Common myeloid progenitor, CD34-positive (primary cell): ENCODE data around the gene OR2V1.

ENCODE experiments used
- CTCF ChIA-PET: fragments of 350-600 bp; sonication (Branson Sonifier 250); formaldehyde crosslinking; loops from one replicate; lab custom pipeline; 2021; ENCODE audit warnings: antibody characterized with exemption; lab: Charles Lee
- POLR2A ChIA-PET: fragments of 350-600 bp; sonication (Branson Sonifier 250); formaldehyde crosslinking; loops from one replicate; lab custom pipeline; 2021; ENCODE audit warnings: antibody characterized with exemption; lab: Charles Lee
- DNase-seq, 3 donors: peaks; one replicate each; pipeline versions ENCODE4 v3.0.0 to v3.0.0-alpha.2; 2013
- H3K27ac ChIP-seq, 2 experiments: 1 replicate in 1 of 2; 2 replicates in 1 of 2; pipeline ENCODE4 v1.7.0; 2013; ENCODE audit warnings: inconsistent platforms in 2 of 2, low read length in 2 of 2, mild to moderate bottlenecking in 2 of 2, low read depth in 1 of 2, moderate library complexity in 1 of 2; ENCODE audit not compliant: severe bottlenecking in 2 of 2, insufficient read depth in 1 of 2, poor library complexity in 1 of 2
- H3K27me3 ChIP-seq, 5 experiments: replicated peaks in 2 of 5; 1 replicate in 3 of 5; 2 replicates in 2 of 5; pipeline versions ENCODE4 v1.6.1 to v1.7.0; 2013; ENCODE audit warnings: low read length in 4 of 5, mild to moderate bottlenecking in 2 of 5, moderate library complexity in 2 of 5, inconsistent platforms in 1 of 5; ENCODE audit not compliant: insufficient read depth in 5 of 5, control insufficient read depth in 4 of 5
- H3K36me3 ChIP-seq, 4 experiments: 1 replicate in 2 of 4; 2 replicates in 2 of 4; pipeline versions ENCODE4 v1.6.1 to v1.7.0; 2013; ENCODE audit warnings: low read length in 3 of 4, control low read depth in 1 of 4, mild to moderate bottlenecking in 1 of 4; ENCODE audit not compliant: control insufficient read depth in 4 of 4, insufficient read depth in 4 of 4
- H3K4me1 ChIP-seq, 4 experiments: 1 replicate in 3 of 4; 2 replicates in 1 of 4; pipeline versions ENCODE4 v1.6.1 to v1.7.1; 2013; ENCODE audit warnings: low read length in 3 of 4, mild to moderate bottlenecking in 3 of 4, control low read depth in 1 of 4, inconsistent platforms in 1 of 4, moderate library complexity in 1 of 4; ENCODE audit not compliant: control insufficient read depth in 4 of 4, insufficient read depth in 4 of 4; ENCODE audit errors: control extremely low read depth in 1 of 4
- H3K4me3 ChIP-seq, 7 experiments: 1 replicate in 4 of 7; 2 replicates in 3 of 7; pipeline versions ENCODE4 v1.5.1 to v1.7.0; 2013; ENCODE audit warnings: mild to moderate bottlenecking in 7 of 7, low read length in 6 of 7, moderate library complexity in 6 of 7, inconsistent platforms in 2 of 7, low read depth in 2 of 7, control low read depth in 1 of 7; ENCODE audit not compliant: insufficient read depth in 4 of 7, control insufficient read depth in 1 of 7; ENCODE audit errors: extremely low read depth in 1 of 7
- H3K9me3 ChIP-seq, 5 experiments: 1 replicate in 4 of 5; 2 replicates in 1 of 5; pipeline versions ENCODE4 v1.6.1 to v1.7.1; 2013; ENCODE audit warnings: low read length in 4 of 5, mild to moderate bottlenecking in 2 of 5, inconsistent platforms in 1 of 5, low read depth in 1 of 5, moderate library complexity in 1 of 5; ENCODE audit not compliant: control insufficient read depth in 4 of 5, insufficient read depth in 2 of 5; ENCODE audit errors: control extremely low read depth in 1 of 5
- WGBS: methylation state at CpG from one replicate; pipeline ENCODE4 v1.1.5; 2013; ENCODE audit not compliant: insufficient coverage; 5-methylcytosine and 5-hydroxymethylcytosine counted together

OR2V1 gene

GRCh38 chr5:181140766-181141165 lies 9.8 kb upstream of the OR2V1 start:
- DNase-seq = no peak
- Histone ChIP-seq H3K27me3 (peaks cover 0 to 7% (median 4%) of the 10 kb centered on the region in 5 experiments), H3K4me3 (no peak overlapping the region), H3K27ac (no peak overlapping the region), H3K9me3 (peaks cover 1 to 26% (median 5%) of the 10 kb centered on the region in 5 experiments), H3K4me1 (no peaks in the 10 kb centered on the region), H3K36me3 (no peaks in the 10 kb centered on the region)
- ChIA-PET CTCF (interaction anchor here (1.8 kb wide), 1 partner anchor 10 kb away, joined by 7 read pairs; no protein-coding TSS in a partner anchor), POLR2A (no interaction called here)
- 75% methylated on average over 2 of the region's 3 CpGs for WGBS

- Histone ChIP-seq H3K27me3 (peaks cover 0 to 11% (median 4%) of the 10 kb centered on the region in 5 experiments), H3K27ac (no peak overlapping the region), H3K4me3 (no peak overlapping the region), H3K9me3 (peaks cover 0 to 24% (median 3%) of the 10 kb centered on the region in 5 experiments), H3K36me3 (no peaks in the 10 kb centered on the region), H3K4me1 (no peaks in the 10 kb centered on the region)
- DNase-seq = no peak
- POLR2A ChIA-PET = no interaction called here
- WGBS = 47% methylated on average over 3 of the region's 5 CpGs
- CTCF ChIA-PET = no interaction called here
These were observed 7.3 kb upstream of the OR2V1 start for GRCh38 chr5:181138258-181138657.

- H3K27ac ChIP-seq = no peak overlapping the region
- H3K9me3 ChIP-seq = peaks cover 0 to 22% (median 3%) of the 10 kb centered on the region in 5 experiments
- CTCF ChIA-PET = no interaction called here
- DNase-seq = no peak
- H3K27me3 ChIP-seq = peaks cover 0 to 16% (median 2%) of the 10 kb centered on the region in 5 experiments
- POLR2A ChIA-PET = no interaction called here
- H3K4me3 ChIP-seq = no peak overlapping the region
- no peaks in the 10 kb centered on the region for H3K36me3 ChIP-seq
- no CpG with 5 or more reads among the region's 4 CpGs for WGBS
- H3K4me1 ChIP-seq = no peaks in the 10 kb centered on the region
These were observed 5.5 kb upstream of the OR2V1 start for GRCh38 chr5:181136361-181136955.

GRCh38 chr5:181134259-181134658 lies 3.3 kb upstream of the OR2V1 start:
- H3K4me1 ChIP-seq = no peaks in the 10 kb centered on the region
- WGBS = 80% methylated on average over 2 of the region's 6 CpGs
- ChIA-PET CTCF (interaction anchor here (0.8 kb wide), 1 partner anchor 51 kb away, joined by 3 read pairs; no protein-coding TSS in a partner anchor), POLR2A (interaction anchor here (0.6 kb wide), 1 partner anchor 365 kb away, joined by 3 read pairs; no protein-coding TSS in a partner anchor)
- H3K27ac ChIP-seq = no peak overlapping the region
- no peaks in the 10 kb centered on the region for H3K36me3 ChIP-seq
- DNase-seq = no peak
- peaks cover 0 to 36% (median 2%) of the 10 kb centered on the region in 5 experiments for H3K27me3 ChIP-seq
- no peak overlapping the region for H3K4me3 ChIP-seq
- peaks cover 0 to 14% (median 3%) of the 10 kb centered on the region in 5 experiments for H3K9me3 ChIP-seq

- POLR2A ChIA-PET = interaction anchor here (0.6 kb wide), 1 partner anchor 365 kb away, joined by 3 read pairs; no protein-coding TSS in a partner anchor
- Histone ChIP-seq H3K4me3 (no peak overlapping the region), H3K4me1 (no peaks in the 10 kb centered on the region), H3K27me3 (peaks cover 0 to 41% (median 2%) of the 10 kb centered on the region in 5 experiments), H3K36me3 (no peaks in the 10 kb centered on the region), H3K27ac (no peak overlapping the region), H3K9me3 (peaks cover 0 to 12% (median 3%) of the 10 kb centered on the region in 5 experiments)
- 62% methylated on average over 6 of the region's 10 CpGs for WGBS
- DNase-seq = peak; percentile 28 to 36 (median 33)
- CTCF ChIA-PET = interaction anchor here (0.8 kb wide), 1 partner anchor 51 kb away, joined by 3 read pairs; no protein-coding TSS in a partner anchor
These were observed 2.8 kb upstream of the OR2V1 start for GRCh38 chr5:181133610-181134231.

GRCh38 chr5:181133083-181133482 lies 2.1 kb upstream of the OR2V1 start:
- H3K4me1 ChIP-seq = no peaks in the 10 kb centered on the region
- H3K9me3 ChIP-seq = peaks cover 0 to 7% (median 0%) of the 10 kb centered on the region in 5 experiments
- no peak for DNase-seq
- H3K36me3 ChIP-seq = no peaks in the 10 kb centered on the region
- no peak overlapping the region for H3K4me3 ChIP-seq
- WGBS = no CpG with 5 or more reads among the region's 3 CpGs
- POLR2A ChIA-PET = no interaction called here
- no peak overlapping the region for H3K27ac ChIP-seq
- H3K27me3 ChIP-seq = peaks cover 0 to 47% (median 2%) of the 10 kb centered on the region in 5 experiments
- CTCF ChIA-PET = no interaction called here

GRCh38 chr5:181131514-181131913 lies 545 bp upstream of the OR2V1 start:
- no peaks in the 10 kb centered on the region for H3K4me1 ChIP-seq
- ChIA-PET POLR2A (no interaction called here), CTCF (interaction anchor here (1.3 kb wide), 1 partner anchor 347 kb away, joined by 3 read pairs; no protein-coding TSS in a partner anchor)
- WGBS = 75% methylated on average over 10 of the region's 11 CpGs
- H3K36me3 ChIP-seq = no peaks in the 10 kb centered on the region
- peaks cover 0 to 4% (median 0%) of the 10 kb centered on the region in 5 experiments for H3K9me3 ChIP-seq
- no peak overlapping the region for H3K4me3 ChIP-seq
- no peak for DNase-seq
- H3K27ac ChIP-seq = no peak overlapping the region
- H3K27me3 ChIP-seq = peaks cover 0 to 63% (median 2%) of the 10 kb centered on the region in 5 experiments
